ENCODE measurements around the gene FAH.

Gene FAH

GRCh38 chr15:80216141-80216540, 63.3 kb downstream of the FAH start:
- ATAC-seq: no peak
- TF ChIP-seq SNAI2 (CRISPR knock-in tag; IDR thresholded peaks at IDR 0.05) (no peak), ZFP30 (CRISPR knock-in tag; IDR thresholded peaks at IDR 0.05) (no peak), ZFP3 (CRISPR knock-in tag; IDR thresholded peaks at IDR 0.05) (no peak)

- ATAC-seq: no peak
- TF ChIP-seq TSHZ2 (CRISPR knock-in tag; IDR thresholded peaks at IDR 0.05): no peak
- no peak for TF ChIP-seq ZC3H10 (CRISPR knock-in tag; IDR thresholded peaks at IDR 0.05)
- no peak for TF ChIP-seq ARNTL (CRISPR knock-in tag; IDR thresholded peaks at IDR 0.05; ENCODE audit: borderline replicate concordance, low read depth)
- TF ChIP-seq ISL1 (CRISPR knock-in tag; IDR thresholded peaks at IDR 0.05): no peak
- TF ChIP-seq ESRRG (CRISPR knock-in tag; IDR thresholded peaks at IDR 0.05): no peak
- TF ChIP-seq CREB5 (CRISPR knock-in tag; IDR thresholded peaks at IDR 0.05; ENCODE audit: low read depth): no peak
- no peak for TF ChIP-seq CSDC2 (CRISPR knock-in tag; IDR thresholded peaks at IDR 0.05)
- no peak for TF ChIP-seq BACH2 (CRISPR knock-in tag; IDR thresholded peaks at IDR 0.05; ENCODE audit: borderline replicate concordance)
Observed at GRCh38 chr15:80216911-80217310, 64.1 kb downstream of the FAH start.

GRCh38 chr15:80217327-80217900, 64.6 kb downstream of the FAH start:
- no peak for TF ChIP-seq ARNTL (CRISPR knock-in tag; IDR thresholded peaks at IDR 0.05; ENCODE audit: borderline replicate concordance, low read depth)
- no peak for TF ChIP-seq ZNF565 (CRISPR knock-in tag; conservative IDR thresholded peaks at IDR 0.05; ENCODE audit: low read depth)
- no peak for TF ChIP-seq ZC3H10 (CRISPR knock-in tag; IDR thresholded peaks at IDR 0.05)
- TF ChIP-seq PPARA (CRISPR knock-in tag; IDR thresholded peaks at IDR 0.05; ENCODE audit: borderline replicate concordance): no peak
- TF ChIP-seq SNAI2 (CRISPR knock-in tag; IDR thresholded peaks at IDR 0.05): no peak
- no peak for ATAC-seq

- TF ChIP-seq ZNF8 (CRISPR knock-in tag; IDR thresholded peaks at IDR 0.05) (no peak), SNAI2 (CRISPR knock-in tag; IDR thresholded peaks at IDR 0.05) (no peak), OSR1 (CRISPR knock-in tag; IDR thresholded peaks at IDR 0.05) (no peak), BACH2 (CRISPR knock-in tag; IDR thresholded peaks at IDR 0.05; ENCODE audit: borderline replicate concordance) (no peak), CREB5 (CRISPR knock-in tag; IDR thresholded peaks at IDR 0.05; ENCODE audit: low read depth) (no peak), ISL1 (CRISPR knock-in tag; IDR thresholded peaks at IDR 0.05) (no peak), ZNF70 (CRISPR knock-in tag; IDR thresholded peaks at IDR 0.05) (no peak), TCF4 (CRISPR knock-in tag; IDR thresholded peaks at IDR 0.05; ENCODE audit: borderline replicate concordance) (no peak), ZFP3 (CRISPR knock-in tag; IDR thresholded peaks at IDR 0.05) (no peak), ARNTL (CRISPR knock-in tag; IDR thresholded peaks at IDR 0.05; ENCODE audit: borderline replicate concordance, low read depth) (no peak), RARB (CRISPR knock-in tag; IDR thresholded peaks at IDR 0.05) (no peak), TSHZ2 (CRISPR knock-in tag; IDR thresholded peaks at IDR 0.05) (no peak), ZFP30 (CRISPR knock-in tag; IDR thresholded peaks at IDR 0.05) (no peak), CSRNP3 (CRISPR knock-in tag; IDR thresholded peaks at IDR 0.05) (no peak), POU6F1 (CRISPR knock-in tag; IDR thresholded peaks at IDR 0.05; ENCODE audit: borderline replicate concordance, low read depth) (no peak)
- no peak for ATAC-seq
Observed at GRCh38 chr15:80219955-80220354, 67.2 kb downstream of the FAH start.
